Measurements from ENCODE around the gene EXTL1. TPM values are rescaled to one million over a fixed set of nuclear protein-coding genes. Genes with fewer than 3 reads are reported as not detected.

EXTL1 gene
- total and polyA plus RNA-seq, 3 donors from 2014 or later = 1.3 to 2.8 (median 1.3) TPM

DNA sequence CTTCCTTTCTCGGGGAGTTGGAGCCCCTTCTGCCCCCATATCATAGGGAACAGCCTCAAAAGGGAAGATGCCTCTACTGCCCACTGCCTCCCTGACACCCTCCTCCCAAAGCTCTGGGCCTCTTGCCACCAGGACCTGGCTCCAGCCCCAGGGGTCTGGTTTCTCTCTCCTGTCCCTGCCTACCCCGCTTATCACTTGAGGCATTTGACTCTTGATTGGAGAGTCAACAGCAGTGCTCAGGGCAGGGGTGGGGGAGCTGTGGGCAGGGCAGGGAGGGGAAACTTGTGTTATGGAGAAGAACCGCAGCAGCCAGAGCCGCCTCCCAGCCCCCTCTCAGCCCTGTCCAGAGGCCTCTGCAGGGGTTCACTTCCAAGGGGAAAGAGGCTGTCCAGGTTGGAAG is 45.3 kb downstream of the EXTL1 start:
- intact Hi-C loops (cut with DNase I; ENCODE audit: low total_unique reads) = no loop called here
- TF ChIP-seq POLR2A (IDR thresholded peaks at IDR 0.05) = no peak
- TF ChIP-seq, protein P1, sequence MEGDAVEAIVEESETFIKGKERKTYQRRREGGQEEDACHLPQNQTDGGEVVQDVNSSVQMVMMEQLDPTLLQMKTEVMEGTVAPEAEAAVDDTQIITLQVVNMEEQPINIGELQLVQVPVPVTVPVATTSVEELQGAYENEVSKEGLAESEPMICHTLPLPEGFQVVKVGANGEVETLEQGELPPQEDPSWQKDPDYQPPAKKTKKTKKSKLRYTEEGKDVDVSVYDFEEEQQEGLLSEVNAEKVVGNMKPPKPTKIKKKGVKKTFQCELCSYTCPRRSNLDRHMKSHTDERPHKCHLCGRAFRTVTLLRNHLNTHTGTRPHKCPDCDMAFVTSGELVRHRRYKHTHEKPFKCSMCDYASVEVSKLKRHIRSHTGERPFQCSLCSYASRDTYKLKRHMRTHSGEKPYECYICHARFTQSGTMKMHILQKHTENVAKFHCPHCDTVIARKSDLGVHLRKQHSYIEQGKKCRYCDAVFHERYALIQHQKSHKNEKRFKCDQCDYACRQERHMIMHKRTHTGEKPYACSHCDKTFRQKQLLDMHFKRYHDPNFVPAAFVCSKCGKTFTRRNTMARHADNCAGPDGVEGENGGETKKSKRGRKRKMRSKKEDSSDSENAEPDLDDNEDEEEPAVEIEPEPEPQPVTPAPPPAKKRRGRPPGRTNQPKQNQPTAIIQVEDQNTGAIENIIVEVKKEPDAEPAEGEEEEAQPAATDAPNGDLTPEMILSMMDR (IDR thresholded peaks at IDR 0.05) = no peak
- H3K4me3 ChIP-seq = no peak overlapping the region
- no peak for DNase-seq
- H3K27ac ChIP-seq = no peak overlapping the region
- H3K27me3 ChIP-seq = no peaks in the 10 kb centered on the region
- H3K4me1 ChIP-seq = no peaks in the 10 kb centered on the region
- WGBS, 2 donors = 61 to 68% methylated on average over 2 to 4 of the region's 4 CpGs
- H3K9me3 ChIP-seq = no peaks in the 10 kb centered on the region
- no peaks in the 10 kb centered on the region for H3K36me3 ChIP-seq (ENCODE audit: low read depth, missing control alignments)

DNA sequence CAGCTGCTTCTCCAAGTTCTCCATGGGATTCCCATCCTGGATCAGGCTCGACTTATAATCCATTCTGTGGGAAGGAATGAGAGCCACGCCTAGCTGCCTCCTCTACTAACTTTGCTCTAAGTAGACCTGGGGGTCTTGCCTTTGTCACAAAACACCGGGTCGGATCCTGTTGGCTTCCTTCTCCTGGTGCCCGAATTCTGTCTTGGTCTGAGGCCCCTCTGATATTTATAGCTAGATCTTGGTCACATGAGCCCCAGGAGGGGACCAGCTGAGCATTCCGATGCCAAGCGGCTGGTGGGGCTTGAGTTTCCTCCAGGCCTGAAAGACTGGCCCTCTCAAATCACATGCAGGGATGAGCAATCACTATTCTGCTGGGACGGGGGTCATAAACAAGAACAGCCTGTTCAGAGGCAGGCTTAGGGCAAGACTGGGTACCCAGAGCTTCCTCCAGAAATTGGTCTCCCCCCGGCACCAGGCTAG is 45.9 kb downstream of the EXTL1 start, which contains the start of gene TRIM63:
TSS of gene TRIM63 (minus strand) at position 199 of the 480 bp plus-strand sequence. CDS start at position 63, 136 bp downstream.
- no peak within 1 kb of the TSS for H3K4me3 ChIP-seq
- intact Hi-C loops (cut with DNase I; ENCODE audit: low total_unique reads) = no loop called here
- TF ChIP-seq, protein P1 (IDR thresholded peaks at IDR 0.05) = no peak
- no peak for TF ChIP-seq POLR2A (IDR thresholded peaks at IDR 0.05)
- no peaks in the 10 kb centered on the region for H3K4me1 ChIP-seq
- 72 to 80% methylated on average over 9 of the region's 9 CpGs for WGBS, 2 donors
- no peaks in the 10 kb centered on the region for H3K9me3 ChIP-seq
- DNase-seq = no peak
- no peaks in the 10 kb centered on the region for H3K36me3 ChIP-seq (ENCODE audit: low read depth, missing control alignments)
- H3K27ac ChIP-seq = no peak within 1 kb of the TSS
- no peaks in the 10 kb centered on the region for H3K27me3 ChIP-seq

DNA sequence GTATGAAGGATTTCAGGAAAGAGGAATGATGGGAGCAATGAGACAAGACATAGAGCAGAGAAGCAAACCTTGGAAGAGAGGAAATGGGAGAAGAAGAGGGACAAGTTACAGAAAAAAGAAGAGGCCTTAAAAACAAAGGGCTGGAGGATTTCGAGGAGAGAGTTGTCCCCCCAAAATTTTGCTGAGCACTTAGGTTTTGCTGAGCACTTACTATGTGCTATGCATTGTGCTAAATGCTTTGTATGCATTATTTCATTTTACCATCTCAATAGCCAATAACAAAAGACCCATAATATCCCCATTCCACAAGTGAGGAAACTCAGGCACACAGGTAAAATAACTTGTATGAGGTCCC is 48.3 kb downstream of the EXTL1 start:
- Histone ChIP-seq H3K4me1 (no peaks in the 10 kb centered on the region), H3K27me3 (no peaks in the 10 kb centered on the region), H3K9me3 (no peaks in the 10 kb centered on the region), H3K27ac (no peak overlapping the region), H3K4me3 (no peak overlapping the region), H3K36me3 (ENCODE audit: low read depth, missing control alignments) (no peaks in the 10 kb centered on the region)
- intact Hi-C loops (cut with DNase I; ENCODE audit: low total_unique reads) = no loop called here
- no peak for DNase-seq
- 91 to 92% methylated on average over 1 of the region's 1 CpG for WGBS, 2 donors
- no peak for TF ChIP-seq POLR2A (IDR thresholded peaks at IDR 0.05)
- TF ChIP-seq, protein P1 (IDR thresholded peaks at IDR 0.05) = no peak

DNA sequence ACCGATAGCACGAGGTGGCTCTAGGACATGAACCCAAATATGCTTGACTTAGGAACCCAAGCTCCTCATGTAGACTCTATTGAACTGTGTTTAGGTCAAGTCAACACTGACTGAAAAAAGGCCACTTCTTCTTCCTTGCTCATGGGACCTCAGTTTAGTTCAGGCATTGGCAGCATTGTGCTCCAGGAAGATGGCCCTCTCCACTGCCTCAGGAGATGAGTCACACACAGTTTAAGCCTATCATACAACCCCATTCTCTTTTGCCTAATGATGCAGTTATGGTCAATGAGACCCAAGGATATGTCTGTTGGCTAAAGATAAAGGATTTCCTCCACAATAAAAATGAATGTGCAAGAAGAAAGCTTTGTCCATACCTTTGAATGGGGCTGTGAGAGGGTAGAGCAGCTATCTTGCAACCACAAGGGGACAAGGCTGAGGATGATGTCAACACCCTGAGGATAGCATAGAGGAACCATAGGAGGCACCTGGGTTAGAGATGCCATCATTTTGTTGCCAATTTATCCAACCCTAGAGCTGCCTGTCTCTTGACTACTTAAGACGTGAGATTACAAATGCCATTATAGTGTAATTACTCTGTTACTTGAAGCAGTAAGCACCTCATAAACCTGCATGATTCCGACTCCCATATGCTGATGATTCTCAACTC is 48.9 kb downstream of the EXTL1 start:
- TF ChIP-seq, protein P1 (IDR thresholded peaks at IDR 0.05) = no peak
- no peak for TF ChIP-seq POLR2A (IDR thresholded peaks at IDR 0.05)

DNA sequence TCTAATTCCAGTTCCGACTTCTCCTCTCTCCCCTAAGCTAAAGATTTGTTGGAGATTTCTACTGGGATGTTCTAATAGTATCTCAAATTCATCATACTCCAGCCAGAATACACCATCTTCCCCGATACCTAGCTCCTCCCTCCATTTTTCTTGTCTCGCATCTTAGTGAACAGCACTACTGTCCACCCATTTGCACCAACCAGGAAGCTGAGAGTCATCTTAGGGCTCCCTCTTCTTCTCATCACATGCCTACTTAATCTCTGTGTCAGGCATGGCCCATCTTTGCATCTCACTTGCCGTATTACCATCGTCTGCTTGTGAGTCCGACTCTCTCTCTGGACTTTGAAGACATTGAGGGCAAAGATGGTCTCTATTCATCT is 49.4 kb downstream of the EXTL1 start:
- WGBS, 2 donors = 92 to 96% methylated on average over 6 of the region's 6 CpGs
- Histone ChIP-seq H3K27ac (no peak overlapping the region), H3K27me3 (no peaks in the 10 kb centered on the region), H3K4me3 (no peak overlapping the region), H3K9me3 (no peaks in the 10 kb centered on the region), H3K36me3 (ENCODE audit: low read depth, missing control alignments) (no peaks in the 10 kb centered on the region), H3K4me1 (no peaks in the 10 kb centered on the region)
- DNase-seq = no peak
- intact Hi-C loops (cut with DNase I; ENCODE audit: low total_unique reads) = no loop called here
- TF ChIP-seq, protein P1 (IDR thresholded peaks at IDR 0.05) = no peak
- no peak for TF ChIP-seq POLR2A (IDR thresholded peaks at IDR 0.05)

More for the DNA sequence above, 48.9 kb downstream of the EXTL1 start:
- no peak for DNase-seq
- no peaks in the 10 kb centered on the region for H3K27me3 ChIP-seq
- no peak overlapping the region for H3K27ac ChIP-seq
- no peaks in the 10 kb centered on the region for H3K36me3 ChIP-seq (ENCODE audit: low read depth, missing control alignments)
- 91 to 96% methylated on average over 4 of the region's 4 CpGs for WGBS, 2 donors
- H3K4me3 ChIP-seq = no peak overlapping the region
- intact Hi-C loops (cut with DNase I; ENCODE audit: low total_unique reads) = no loop called here
- H3K9me3 ChIP-seq = no peaks in the 10 kb centered on the region
- H3K4me1 ChIP-seq = no peaks in the 10 kb centered on the region
